Coronary artery (tissue), 2 donors: Measurements from ENCODE around the gene IL15RA.
"Not testable (repeated sequence)": the region's sequence is repeated elsewhere in the genome, so short reads cannot be mapped to it uniquely, and the experiment has no call there.

Experiments
- DNase-seq: peaks from one replicate; pipeline ENCODE4 v3.0.0-alpha.2; 2017; ENCODE audit warnings: low spot score
- H3K27ac ChIP-seq, 2 donors: fragments of 200-600 bp; sonication (generic); one replicate each; pipeline ENCODE4 v1.5.1; 2016 to 2019
- H3K4me3 ChIP-seq: fragments of 200-600 bp; sonication (generic); 2 replicates; pipeline ENCODE4 v1.5.1; 2016; ENCODE audit warnings: mild to moderate bottlenecking, moderate library complexity
- CTCF ChIP-seq: fragments of 200-600 bp; sonication (generic); IDR thresholded peaks from one replicate; pipeline ENCODE4 v1.5.1; 2019; ENCODE audit warnings: antibody characterized with exemption

IL15RA gene

GRCh38 chr10:6006546-6006945 is 29.2 kb upstream of the IL15RA start:
- H3K27ac ChIP-seq = no peak overlapping the region
- no peak for TF ChIP-seq CTCF
- no peak for DNase-seq
- H3K4me3 ChIP-seq = no peak overlapping the region

- DNase-seq = no peak
Observed at GRCh38 chr10:6005856-6006395, 28.6 kb upstream of the IL15RA start.

GRCh38 chr10:6005161-6005804 is 27.9 kb upstream of the IL15RA start:
- H3K27ac ChIP-seq, DNase-seq, H3K4me3 ChIP-seq: not testable (repeated sequence)

More at GRCh38 chr10:6005856-6006395, 28.6 kb upstream of the IL15RA start:
- Histone ChIP-seq H3K27ac (no peak overlapping the region), H3K4me3 (no peak overlapping the region)
- TF ChIP-seq CTCF = no peak

GRCh38 chr10:6002809-6003510 is 25.6 kb upstream of the IL15RA start:
- no peak for TF ChIP-seq CTCF
- no peak overlapping the region for H3K27ac ChIP-seq
- H3K4me3 ChIP-seq = no peak overlapping the region
- DNase-seq = no peak

GRCh38 chr10:5999440-6000165 is 22.3 kb upstream of the IL15RA start:
- TF ChIP-seq CTCF = no peak
- no peak overlapping the region for H3K27ac ChIP-seq
- no peak overlapping the region for H3K4me3 ChIP-seq
- DNase-seq = no peak

GRCh38 chr10:5996696-5997095 is 19.4 kb upstream of the IL15RA start:
- no peak for TF ChIP-seq CTCF
- H3K4me3 ChIP-seq = no peak overlapping the region
- DNase-seq = no peak
- H3K27ac ChIP-seq = no peak overlapping the region

GRCh38 chr10:5992398-5992797 is 15.1 kb upstream of the IL15RA start:
- no peak for TF ChIP-seq CTCF
- Histone ChIP-seq H3K27ac (no peak overlapping the region), H3K4me3 (no peak overlapping the region)
- DNase-seq = no peak
